NCI-H2196 treated with DMSO at 0.1 percent for 48 hours (cell line): ENCODE results near the gene KCTD1.

ENCODE experiments used
- DNase-seq: peaks from one replicate; lab custom pipeline; 2025; ENCODE audit not compliant: unreplicated experiment; lab: John Stamatoyannopoulos, UW

Gene KCTD1

DNA sequence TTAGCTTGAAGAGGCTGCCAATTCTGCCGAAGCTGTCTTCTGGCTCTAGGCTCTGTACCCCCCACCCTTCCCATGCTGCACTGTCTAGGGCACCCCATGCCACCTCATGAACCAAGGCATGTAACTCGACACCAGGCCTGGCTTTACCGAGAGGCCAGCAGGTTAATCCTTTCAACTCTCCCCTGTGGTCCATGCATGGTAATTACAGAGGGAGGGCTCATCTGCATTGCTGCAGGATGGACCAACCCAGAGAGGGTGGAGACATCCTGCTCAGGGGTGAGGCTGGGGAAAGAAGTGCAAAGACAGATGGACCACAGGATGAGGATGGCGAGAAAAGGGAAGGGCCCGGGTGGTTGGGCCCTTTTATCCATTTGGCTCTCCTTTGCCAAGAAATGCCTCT is 65.8 kb downstream of the KCTD1 start:
- no peak for DNase-seq

DNA sequence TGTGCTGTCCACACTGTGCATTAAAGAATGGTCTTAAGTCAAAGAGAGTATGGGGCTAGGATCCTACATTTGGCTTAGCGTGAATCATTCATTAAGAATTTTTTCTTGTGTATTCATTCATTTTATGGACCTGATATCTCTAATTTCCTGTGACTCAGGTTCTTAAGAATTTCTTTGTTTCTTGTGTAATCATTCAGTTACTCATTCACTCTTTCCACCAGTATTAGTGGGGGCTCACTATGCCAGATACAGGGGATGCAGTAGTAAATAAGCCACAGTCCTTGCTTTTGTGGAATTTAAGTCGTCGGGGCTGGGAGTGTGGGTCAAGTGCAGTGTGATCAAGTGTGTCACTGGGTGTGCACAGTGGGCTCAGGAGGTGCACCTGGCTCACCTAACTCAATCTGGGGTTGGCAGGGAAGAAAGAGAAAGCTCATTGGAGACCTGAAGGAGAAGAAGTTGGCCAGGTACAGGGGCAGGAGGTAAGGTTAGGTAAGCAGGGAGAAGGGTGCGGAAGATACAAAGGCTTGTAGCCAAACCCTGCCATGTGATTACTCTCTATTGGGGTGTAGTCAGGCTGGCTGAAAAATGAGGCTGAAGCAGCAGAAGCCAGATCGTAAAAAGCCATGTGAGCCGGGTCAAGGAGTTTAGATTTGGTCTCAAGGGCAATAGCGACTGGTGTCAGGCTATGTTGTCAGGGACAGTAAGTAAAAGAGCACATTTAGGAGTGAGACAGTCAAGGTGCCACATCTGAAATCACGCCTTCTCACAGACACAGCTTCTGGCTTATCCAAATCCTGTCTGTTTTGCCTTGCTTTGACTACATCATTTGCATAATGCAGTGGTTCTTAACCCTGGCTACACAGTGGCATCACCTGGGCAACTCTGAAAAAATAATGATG is 67.2 kb downstream of the KCTD1 start:
- DNase-seq = no peak

DNA sequence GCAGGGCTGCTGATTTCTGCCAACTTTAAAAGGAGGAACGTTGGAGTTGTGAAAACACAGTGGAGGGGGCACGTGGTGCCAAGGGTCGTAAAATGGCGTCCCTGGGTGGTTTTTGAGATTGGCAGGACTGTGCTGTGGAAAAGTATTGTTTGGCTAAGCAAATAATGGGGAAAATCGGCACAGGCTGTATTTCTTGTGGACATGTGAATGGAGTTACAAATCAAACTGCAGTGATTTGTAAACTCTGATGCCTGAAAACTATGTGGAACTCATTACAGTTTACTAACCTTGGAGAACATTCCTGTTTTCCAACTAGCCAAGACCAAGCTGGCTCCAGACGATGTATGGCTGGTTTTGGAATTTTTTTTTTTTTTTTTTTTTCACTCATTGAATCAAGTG is 68.7 kb downstream of the KCTD1 start:
- no peak for DNase-seq

DNA sequence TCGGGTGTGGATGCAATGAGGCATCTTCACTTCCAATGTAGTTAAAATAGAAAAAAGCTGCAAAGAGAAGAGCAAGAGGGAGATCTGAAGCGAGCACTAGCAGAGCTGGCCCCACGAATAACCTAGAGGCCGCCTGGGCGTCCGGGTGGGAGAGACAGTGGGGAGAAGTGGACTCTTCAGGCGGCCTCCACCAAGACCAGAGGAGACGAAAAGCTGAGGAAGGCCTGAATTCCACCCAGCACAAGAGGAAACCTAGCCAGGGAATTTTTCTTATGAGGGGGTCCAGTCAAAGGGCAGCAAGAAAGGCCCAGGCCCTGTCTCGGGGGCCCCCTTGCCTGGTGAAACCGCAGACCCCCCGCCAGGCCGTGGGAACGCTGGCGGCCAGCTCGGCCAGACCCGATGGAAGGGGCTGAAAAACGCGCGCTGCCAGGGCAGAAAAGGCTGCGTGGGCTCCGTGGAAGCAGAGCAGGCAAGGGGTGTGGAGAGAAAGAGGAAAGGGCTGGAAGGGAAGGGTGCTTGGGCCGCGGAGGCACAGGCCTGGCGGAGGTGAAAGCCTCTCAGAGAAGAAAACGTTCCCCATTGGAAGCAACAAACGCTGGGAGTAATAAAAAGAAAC is 69.2 kb downstream of the KCTD1 start:
- DNase-seq = no peak

DNA sequence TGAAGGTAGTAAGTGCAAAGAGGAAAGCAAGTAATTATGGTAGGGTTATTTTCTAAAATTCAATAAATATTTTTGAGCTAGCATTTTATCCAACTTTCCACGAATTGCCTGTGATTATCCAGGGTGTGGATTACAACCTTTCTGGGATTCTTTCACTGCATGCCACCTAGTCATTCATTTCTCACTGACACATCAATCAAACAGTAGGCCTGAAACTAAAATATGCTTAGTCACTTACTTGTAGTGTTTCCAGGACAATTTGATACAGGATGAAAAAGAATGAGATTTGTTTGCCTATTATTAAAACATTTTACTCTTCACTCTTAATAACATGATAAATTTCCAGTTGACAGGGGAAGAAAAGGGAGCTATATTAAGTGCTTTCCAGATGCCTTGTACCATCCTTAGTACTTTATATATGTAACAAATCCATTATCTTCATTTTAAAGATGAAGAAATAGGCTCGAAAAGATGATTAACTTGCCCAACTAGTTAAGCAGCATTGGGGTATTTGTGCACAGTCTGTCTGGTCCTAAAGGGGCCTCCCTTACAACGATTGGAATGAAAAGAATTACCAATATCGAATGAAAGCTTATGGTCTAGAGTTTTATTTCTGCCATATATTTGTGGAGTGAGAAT is 70.4 kb downstream of the KCTD1 start:
- DNase-seq = no peak

DNA sequence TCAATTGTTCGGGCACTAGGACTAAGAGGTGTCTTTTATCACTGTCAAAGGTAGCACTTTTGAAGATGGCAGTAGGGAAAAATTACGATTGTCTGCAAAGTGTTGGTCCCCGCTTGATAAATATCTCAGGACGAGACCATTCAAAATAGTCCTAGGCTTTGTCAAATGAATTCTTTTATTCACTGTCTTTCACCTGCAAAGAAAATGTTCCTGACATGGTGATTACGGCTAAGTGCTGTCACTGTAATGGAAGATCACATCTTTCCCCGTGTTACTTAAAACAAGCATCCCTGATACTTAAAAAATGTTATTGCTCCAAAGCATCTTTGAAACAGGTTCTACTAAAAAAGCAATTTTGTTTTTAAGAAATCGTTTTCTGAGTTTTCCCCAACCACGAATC is 71.7 kb downstream of the KCTD1 start:
- DNase-seq = no peak

DNA sequence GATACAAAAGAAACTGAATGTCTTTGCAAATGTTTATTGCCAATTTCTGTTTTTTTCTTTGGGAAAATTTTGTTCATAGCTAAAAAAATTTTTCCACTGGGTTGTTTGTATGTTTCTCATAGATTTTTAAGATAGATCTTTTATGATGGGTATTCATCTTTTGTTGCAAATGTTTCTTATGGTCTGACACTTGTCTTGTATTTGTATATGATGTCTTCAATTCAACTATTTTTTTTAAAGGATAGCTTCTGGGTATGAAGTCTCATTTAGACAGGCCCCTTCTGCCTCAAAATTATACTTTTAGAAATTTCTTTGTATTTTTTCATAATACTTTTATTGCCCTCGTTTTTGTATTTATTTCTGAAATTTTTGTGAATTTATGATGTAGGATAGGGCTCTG is 73.8 kb downstream of the KCTD1 start:
- DNase-seq = no peak

DNA sequence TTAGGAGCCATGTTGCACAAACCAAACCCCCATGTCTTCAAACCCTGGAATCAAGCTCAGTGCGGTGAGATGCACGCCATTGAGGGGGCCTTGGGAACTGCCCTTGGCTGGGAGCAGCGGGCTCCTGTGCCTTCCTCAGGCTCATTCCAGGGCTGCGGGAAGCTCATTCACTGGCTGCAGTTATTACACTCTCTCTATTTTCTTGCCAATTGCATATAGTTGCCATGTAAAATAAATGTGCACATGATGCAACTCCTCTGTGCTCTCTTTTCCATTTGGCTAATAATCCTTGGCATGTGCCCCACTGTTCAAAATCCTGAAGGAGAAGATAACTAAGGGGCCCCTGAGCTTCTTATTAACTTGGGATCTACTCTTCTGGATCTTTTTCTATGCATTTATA is 74.7 kb downstream of the KCTD1 start:
- DNase-seq = no peak

DNA sequence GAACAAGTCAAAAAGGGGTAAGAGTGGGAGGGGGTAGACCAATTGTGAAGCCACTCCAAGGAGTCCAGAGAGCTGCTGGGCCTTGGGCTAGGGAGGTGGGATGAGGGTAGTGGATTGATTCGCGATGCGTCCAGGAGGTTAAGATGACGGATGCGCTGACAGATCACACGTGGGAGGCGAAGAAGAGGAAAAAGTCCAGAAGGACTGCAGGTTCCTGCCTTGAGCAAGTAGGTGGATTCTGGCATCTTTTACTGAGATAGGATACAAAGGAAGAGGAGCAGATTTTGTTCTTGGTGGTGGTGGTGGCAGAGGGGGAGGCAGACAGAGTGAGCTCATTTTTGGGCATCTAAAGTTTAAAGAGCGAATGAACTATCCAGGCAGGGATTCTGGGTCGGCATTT is 76.5 kb downstream of the KCTD1 start:
- no peak for DNase-seq

DNA sequence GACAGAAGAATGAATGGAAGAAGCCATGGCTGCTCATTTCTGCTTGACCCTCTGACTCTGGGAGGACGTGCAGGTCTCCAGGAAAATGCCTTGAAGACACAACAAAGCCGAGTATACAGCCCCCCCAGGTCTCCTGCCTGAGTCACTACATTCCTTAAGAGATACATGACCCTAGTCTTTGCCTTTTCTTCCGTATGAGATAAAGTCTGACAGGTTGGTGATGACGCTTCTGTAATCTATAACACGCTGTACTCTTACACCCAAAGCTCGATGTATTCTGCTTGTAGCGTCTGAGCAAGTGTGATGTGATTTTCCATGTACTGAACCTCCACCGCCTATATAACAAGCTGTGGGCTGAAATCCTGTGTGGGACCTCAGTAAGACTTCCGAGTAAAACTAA is 77.3 kb downstream of the KCTD1 start:
- no peak for DNase-seq

DNA sequence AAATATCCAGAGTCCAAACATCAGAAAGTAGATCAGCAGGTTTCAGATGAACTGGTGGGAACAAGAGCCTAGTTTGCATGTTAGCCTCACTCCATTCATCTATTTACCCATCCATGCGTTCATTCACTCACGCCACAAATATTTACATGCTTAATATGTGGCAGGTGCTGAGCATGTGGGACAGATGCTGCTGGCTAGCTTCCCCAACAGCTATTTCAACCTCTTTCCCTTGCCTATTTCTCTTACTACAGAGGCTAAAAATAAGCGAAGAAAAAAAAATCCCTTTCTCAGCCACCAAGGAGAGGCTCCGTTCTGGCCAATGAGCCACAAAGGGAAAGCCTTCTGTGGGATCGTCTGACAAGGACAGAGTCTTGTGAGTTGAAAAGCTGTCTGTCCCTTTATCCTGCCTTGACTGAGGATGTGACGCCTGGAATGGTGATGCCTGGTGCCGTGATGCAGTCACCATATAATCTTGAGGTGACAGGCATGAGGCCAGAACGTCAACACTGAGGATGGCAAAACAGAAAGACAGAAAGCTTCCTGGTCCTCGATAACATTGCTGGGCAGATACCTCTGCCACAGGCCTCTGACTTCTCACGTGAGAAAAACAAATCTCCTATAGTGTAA is 78.2 kb downstream of the KCTD1 start:
- DNase-seq = peak; percentile 45

DNA sequence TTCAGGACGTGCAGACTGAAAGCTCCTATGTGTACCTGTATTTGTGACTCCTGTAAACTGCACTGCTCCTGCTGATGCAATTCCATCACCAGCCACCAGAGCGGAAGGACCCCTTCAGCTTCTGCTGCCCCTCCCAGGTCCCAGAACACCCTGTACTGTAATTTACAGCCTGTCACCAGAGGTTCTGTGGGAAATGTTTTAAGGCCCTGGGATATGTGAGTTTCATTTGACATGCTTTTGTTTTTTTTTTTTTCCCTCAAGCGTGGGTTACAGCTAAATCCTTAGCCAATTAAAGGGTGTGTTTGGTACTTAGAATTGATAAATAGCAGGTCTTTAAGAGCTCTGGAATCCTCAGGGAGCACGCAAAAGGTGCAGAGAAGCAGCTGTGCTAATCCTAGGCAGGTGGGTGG is 79.4 kb downstream of the KCTD1 start:
- DNase-seq = no peak

DNA sequence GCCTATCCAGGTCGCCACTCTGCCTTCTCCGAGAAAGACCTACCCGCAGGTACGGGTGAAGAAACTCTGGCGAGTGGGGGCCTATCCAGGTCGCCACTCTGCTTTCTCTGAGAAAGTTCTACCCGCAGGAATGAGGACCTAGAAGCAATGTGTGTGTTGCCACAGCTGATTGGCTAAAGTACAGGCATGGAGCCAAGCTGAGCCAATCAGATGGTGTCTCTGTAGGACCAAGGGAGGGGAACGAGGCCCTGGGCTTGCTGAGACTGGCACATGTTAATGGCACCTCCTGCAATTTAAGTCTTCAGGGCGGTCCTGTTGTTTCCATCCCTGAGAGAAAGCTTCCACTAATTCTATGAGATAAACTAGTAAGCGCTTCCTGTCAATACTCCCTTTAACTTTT is 82.3 kb downstream of the KCTD1 start:
- no peak for DNase-seq

DNA sequence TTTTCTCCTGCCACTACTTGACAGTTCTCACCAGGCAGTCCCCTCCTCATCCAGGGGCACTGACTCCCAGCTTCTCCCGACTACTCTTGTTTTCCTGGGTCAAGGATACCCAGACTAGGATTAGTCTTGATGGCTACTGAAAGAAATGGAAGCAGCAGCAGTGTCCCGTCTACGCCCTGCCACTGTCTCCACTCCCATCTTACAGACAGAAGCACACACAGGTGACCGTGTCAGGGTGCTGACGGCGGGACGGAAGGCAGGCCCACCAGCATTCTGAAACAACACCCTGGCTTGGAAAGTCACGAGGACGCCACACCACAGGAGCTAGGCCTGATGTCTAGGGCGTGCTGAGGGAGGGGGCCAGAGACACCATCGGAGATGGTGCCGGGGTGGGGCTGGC is 82.9 kb downstream of the KCTD1 start:
- DNase-seq = no peak

DNA sequence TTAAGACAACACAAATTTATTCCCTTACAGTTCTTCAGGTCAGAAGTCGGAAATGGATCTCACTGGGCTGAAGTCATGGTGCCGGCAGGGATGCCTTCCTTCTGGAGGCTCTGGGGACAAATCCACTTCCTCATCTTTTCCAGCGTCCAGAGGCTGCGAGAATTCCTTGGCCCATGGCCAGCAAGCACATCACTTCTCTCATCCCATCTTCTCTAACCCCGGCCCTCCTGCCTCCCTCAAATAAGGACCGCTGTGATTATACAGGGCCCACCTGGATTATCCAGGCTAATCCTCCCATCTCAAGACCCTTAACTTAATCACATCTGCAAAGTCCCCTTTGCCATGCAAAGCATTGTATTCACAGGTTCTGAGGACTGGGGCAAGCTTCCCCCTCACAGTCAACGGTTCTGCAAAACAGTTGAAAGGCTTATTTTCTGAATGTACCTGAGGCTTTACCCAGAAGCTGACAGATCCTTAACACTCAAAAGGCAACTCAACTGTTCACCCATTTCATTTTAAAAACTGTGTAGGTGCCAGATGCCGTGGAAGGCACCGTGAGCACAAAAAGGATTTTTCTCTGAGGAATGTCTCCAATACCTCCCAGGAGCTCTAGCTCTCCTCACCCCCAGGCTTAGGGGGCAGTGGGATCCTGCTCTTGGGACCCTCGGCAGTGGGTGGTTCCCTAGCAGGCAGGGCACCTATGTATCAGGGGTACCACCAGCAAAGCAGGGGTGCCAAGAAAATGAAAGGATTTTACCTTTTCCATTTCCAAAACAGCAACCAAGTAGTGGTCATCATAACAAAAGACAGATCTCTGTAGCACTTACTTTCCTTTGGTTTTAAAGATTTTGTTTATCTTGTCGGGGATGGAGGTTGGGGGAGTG is 84.0 kb downstream of the KCTD1 start:
- DNase-seq = no peak

DNA sequence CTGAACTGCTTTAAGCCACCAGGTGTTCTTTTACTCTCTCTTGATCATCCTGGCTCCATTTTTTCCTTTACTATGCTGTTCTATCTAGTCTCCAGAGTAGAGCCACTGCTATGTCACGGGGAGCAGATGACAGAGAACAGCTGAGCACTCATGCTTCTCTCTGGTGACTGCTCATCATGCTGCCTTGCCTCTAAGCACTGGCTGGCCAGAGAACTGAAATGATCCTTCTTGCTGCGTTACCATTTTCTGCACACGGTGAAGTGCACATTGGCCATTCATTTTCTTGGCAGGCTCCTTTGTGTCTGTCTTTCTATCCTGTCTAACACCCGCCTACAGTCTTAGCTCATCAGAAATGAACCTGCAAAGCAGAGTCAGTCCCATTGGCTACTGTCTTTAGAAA is 86.0 kb downstream of the KCTD1 start:
- no peak for DNase-seq

DNA sequence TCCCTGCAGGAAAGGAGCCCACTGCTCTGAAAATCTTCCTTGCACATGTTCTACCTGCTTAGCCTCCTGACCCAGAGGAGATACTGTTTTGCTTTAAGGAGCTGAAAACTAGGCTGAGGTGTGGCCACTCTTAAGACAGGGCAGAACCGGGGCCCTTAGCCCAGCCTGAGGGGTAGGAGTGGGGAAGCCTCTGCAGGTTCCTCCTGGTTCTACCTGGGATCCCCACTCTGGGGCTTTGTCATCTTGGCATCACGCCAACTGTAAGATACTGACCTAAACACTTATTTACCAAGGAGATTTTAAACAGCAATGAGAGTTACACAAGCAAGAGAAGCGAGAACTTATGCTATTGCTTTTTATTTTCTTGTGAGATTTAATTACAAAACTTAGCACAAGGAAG is 86.9 kb downstream of the KCTD1 start:
- DNase-seq = no peak

DNA sequence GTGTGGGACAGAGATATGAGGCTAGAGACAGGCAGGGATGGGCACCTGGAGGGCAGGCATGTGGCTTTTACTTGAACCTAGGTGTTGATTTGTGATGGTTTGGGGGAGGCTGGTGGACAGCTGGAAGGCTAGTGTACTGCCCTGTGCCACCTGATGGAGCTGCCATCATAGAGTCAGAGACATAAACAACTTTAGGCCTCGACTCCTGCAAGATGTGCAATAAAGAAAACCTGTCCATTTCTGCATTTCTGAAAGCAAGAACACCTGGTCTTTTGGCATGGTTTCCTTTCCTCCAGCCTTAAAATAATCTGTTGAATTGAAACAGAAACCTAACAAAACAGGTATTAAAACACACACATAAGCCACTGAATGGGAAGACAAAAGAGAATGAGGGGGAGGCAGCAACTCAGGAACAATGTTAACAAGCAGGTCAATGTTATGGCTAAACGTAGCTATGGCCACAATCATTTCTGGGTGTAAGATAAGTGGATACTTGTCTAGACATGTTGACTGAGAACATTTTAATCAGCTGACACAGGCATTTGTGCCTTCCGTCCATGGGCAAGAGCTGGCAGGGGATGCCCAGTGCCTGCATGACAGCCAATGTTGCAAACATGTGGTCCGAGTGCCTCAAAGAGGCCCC is 87.8 kb downstream of the KCTD1 start:
- DNase-seq = peak; percentile 92

DNA sequence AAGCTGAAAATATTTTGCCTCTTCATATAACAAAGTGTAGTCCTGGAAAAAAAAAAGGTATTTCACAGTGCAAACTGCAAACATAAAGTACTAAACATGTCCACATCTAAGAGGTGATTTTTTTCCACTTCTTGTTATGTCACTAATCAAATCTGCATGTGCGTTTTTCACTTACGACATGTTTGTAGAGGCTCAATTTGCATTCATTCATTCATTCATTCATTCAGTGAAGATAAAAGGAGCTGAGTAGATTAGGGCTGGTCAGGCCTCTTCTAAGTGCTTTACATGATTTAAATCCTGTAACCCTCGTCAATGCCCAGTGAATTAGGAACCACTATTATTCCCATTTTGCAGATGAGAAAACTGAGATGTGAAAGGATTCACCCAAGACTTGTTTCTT is 88.5 kb downstream of the KCTD1 start:
- no peak for DNase-seq

DNA sequence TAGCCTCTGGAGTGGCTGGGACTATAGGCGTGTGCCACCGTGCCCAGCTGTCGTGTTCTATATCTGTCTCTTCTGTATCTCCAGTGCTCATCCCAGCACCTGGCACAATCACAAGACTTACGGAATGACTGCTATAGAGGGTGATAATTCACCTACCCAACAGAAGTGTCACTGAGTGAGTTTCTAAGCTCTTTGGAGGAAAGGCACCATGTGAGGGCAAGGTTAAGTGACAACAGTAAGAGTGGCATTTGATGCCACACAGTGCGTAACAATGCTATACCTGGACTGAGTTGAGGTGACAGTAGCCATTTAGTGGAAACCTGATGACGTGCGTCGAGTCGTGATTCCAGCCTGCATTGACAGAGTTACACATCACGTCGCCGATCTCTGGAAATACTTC is 89.0 kb downstream of the KCTD1 start:
- DNase-seq = no peak
